Endodermal cell (in vitro differentiated cells): Measurements from ENCODE around the gene DHRS7B. TPM values are rescaled to one million over a fixed set of nuclear protein-coding genes. Genes with fewer than 3 reads are reported as not detected.
A peak's percentile ranks its signal among the peaks of the same experiment; 100 is the strongest.

ENCODE experiments used
- DNase-seq: peaks from one replicate; pipeline ENCODE4 v3.0.0-alpha.2; 2017
- H3K27ac ChIP-seq: 2 replicates; pipeline ENCODE4 v1.5.1; 2013; ENCODE audit warnings: mild to moderate bottlenecking, low read depth, low read length, moderate library complexity
- H3K27me3 ChIP-seq: 2 replicates; pipeline ENCODE4 v1.6.1; 2013; ENCODE audit warnings: mild to moderate bottlenecking, low read length, moderate library complexity; ENCODE audit not compliant: insufficient read depth, control insufficient read depth, poor library complexity, severe bottlenecking
- H3K36me3 ChIP-seq: 2 replicates; pipeline ENCODE4 v1.7.0; 2013; ENCODE audit warnings: mild to moderate bottlenecking, low read length, moderate library complexity; ENCODE audit not compliant: control insufficient read depth, insufficient read depth
- H3K4me1 ChIP-seq: one replicate; pipeline ENCODE4 v1.7.0; 2013; ENCODE audit warnings: low read length; ENCODE audit not compliant: control insufficient read depth, insufficient read depth
- H3K4me3 ChIP-seq: 2 replicates; pipeline ENCODE4 v1.5.1; 2013; ENCODE audit warnings: mild to moderate bottlenecking, low read length, moderate library complexity
- H3K9ac ChIP-seq: 2 replicates; pipeline ENCODE4 v1.6.1; 2013; ENCODE audit warnings: mild to moderate bottlenecking, low read length, moderate library complexity; ENCODE audit not compliant: poor library complexity, severe bottlenecking; ENCODE audit errors: extremely low read depth
- H3K9me3 ChIP-seq: 2 replicates; pipeline ENCODE4 v1.6.1; 2013; ENCODE audit warnings: mild to moderate bottlenecking, low read length, moderate library complexity; ENCODE audit not compliant: control insufficient read depth
- H3K27ac Mint-ChIP-seq: 2 replicates; pipeline ENCODE4 v1.8.0; 2020; ENCODE audit warnings: mixed read lengths
- H3K27me3 Mint-ChIP-seq: 2 replicates; pipeline ENCODE4 v1.8.0; 2021; ENCODE audit warnings: mild to moderate bottlenecking, mixed read lengths; ENCODE audit not compliant: insufficient read depth
- H3K36me3 Mint-ChIP-seq: 2 replicates; pipeline ENCODE4 v1.8.0; 2020; ENCODE audit warnings: low read depth, mixed read lengths
- H3K4me1 Mint-ChIP-seq: 2 replicates; pipeline ENCODE4 v1.8.0; 2020; ENCODE audit warnings: mixed read lengths
- H3K4me3 Mint-ChIP-seq: 2 replicates; pipeline ENCODE4 v1.8.0; 2020; ENCODE audit warnings: mild to moderate bottlenecking, moderate library complexity, mixed read lengths
- H3K9me3 Mint-ChIP-seq: 2 replicates; pipeline ENCODE4 v1.8.0; 2020; ENCODE audit warnings: mild to moderate bottlenecking, mixed read lengths
- CTCF ChIP-seq: fragments of 200-600 bp; sonication (generic); conservative IDR thresholded peaks from 2 replicates; pipeline ENCODE4 v1.5.0; 2021; ENCODE audit warnings: antibody characterized with exemption, mild to moderate bottlenecking
- WGBS, 2 experiments: methylation state at CpG; one replicate each; pipeline versions ENCODE4 v1.1.5 to v1.1.7; 2013; ENCODE audit warnings: missing lambda C conversion rate in 2 of 2, mixed read lengths in 1 of 2; ENCODE audit not compliant: insufficient coverage in 1 of 2, insufficient read length in 1 of 2; 5-methylcytosine and 5-hydroxymethylcytosine counted together
- total RNA-seq, 2 donors: library from RNA; stranded (reverse); fragmentation: NEBNext Ultra II Directional in 1 of 2; extraction: Animal tissue kit (Norgen Biotek cat#: 25700) in 1 of 2; gene quantifications; 2 replicates in 1 of 2; 3 replicates in 1 of 2; pipeline ENCODE4 v1.2.1, GENCODE V29; 2021

The DHRS7B gene
- total RNA-seq, 2 donors from 2014 or later, result 20.8 to 24.2 TPM

GRCh38 chr17:21177854-21178600 lies 51.3 kb downstream of the DHRS7B start:
- Histone ChIP-seq H3K4me3 (no peak overlapping the region), H3K36me3 (peaks cover 13% of the 10 kb centered on the region), H3K27ac (no peak overlapping the region), H3K27me3 (no peaks in the 10 kb centered on the region), H3K4me1 (no peaks in the 10 kb centered on the region), H3K9ac (no peak overlapping the region), H3K9me3 (no peaks in the 10 kb centered on the region)
- no peak overlapping the region for H3K27ac Mint-ChIP-seq
- WGBS, 2 experiments, result 92 to 94% methylated on average over 13 of the region's 13 CpGs
- H3K4me1 Mint-ChIP-seq, result peaks cover 12% of the 10 kb centered on the region
- no peaks in the 10 kb centered on the region for H3K27me3 Mint-ChIP-seq
- H3K36me3 Mint-ChIP-seq, result peaks cover 38% of the 10 kb centered on the region
- no peak for TF ChIP-seq CTCF
- H3K9me3 Mint-ChIP-seq, result no peaks in the 10 kb centered on the region
- DNase-seq, result peak; percentile 53
- no peak overlapping the region for H3K4me3 Mint-ChIP-seq

- WGBS, 2 experiments, result 92 to 95% methylated on average over 5 of the region's 5 CpGs
- no peaks in the 10 kb centered on the region for H3K27me3 Mint-ChIP-seq
- no peak for TF ChIP-seq CTCF
- H3K36me3 Mint-ChIP-seq, result peaks cover 38% of the 10 kb centered on the region
- Histone ChIP-seq H3K9me3 (no peaks in the 10 kb centered on the region), H3K36me3 (peaks cover 40% of the 10 kb centered on the region), H3K4me1 (no peaks in the 10 kb centered on the region), H3K4me3 (no peak overlapping the region), H3K27ac (no peak overlapping the region), H3K9ac (no peak overlapping the region), H3K27me3 (no peaks in the 10 kb centered on the region)
- no peaks in the 10 kb centered on the region for H3K9me3 Mint-ChIP-seq
- H3K4me1 Mint-ChIP-seq, result no peaks in the 10 kb centered on the region
- H3K27ac Mint-ChIP-seq, result no peak overlapping the region
- no peak for DNase-seq
- no peak overlapping the region for H3K4me3 Mint-ChIP-seq
These were observed 56.7 kb downstream of the DHRS7B start for GRCh38 chr17:21183468-21183867.

DNA sequence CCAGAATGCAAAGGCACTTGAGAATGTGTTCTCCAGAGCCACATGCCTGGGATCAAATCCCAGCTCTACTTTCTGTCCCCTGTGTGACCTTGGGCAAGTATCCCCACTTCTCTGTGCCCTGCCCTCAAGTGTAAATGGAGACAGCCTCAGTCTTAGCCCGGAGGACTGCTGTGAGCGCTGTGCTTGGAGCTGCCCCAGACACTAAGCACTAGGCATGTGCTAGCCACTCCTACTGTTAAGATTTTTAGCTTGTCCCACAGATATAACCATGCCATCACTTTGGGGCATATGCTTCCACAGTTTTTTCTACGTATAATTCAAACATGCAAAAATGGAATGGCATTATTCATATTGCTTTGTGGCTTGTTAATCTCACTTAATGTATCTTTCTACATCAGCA lies 57.8 kb downstream of the DHRS7B start:
- Histone ChIP-seq H3K4me1 (no peaks in the 10 kb centered on the region), H3K4me3 (no peak overlapping the region), H3K9me3 (no peaks in the 10 kb centered on the region), H3K27ac (no peak overlapping the region), H3K27me3 (no peaks in the 10 kb centered on the region), H3K9ac (no peak overlapping the region), H3K36me3 (peaks cover 51% of the 10 kb centered on the region)
- H3K4me1 Mint-ChIP-seq, result no peaks in the 10 kb centered on the region
- WGBS, 2 experiments, result 90 to 97% methylated on average over 2 to 3 of the region's 3 CpGs
- DNase-seq, result no peak
- H3K4me3 Mint-ChIP-seq, result no peak overlapping the region
- no peaks in the 10 kb centered on the region for H3K27me3 Mint-ChIP-seq
- TF ChIP-seq CTCF, result no peak
- H3K27ac Mint-ChIP-seq, result no peak overlapping the region
- no peaks in the 10 kb centered on the region for H3K9me3 Mint-ChIP-seq
- peaks cover 46% of the 10 kb centered on the region for H3K36me3 Mint-ChIP-seq
